WTC11 (cell line): Measurements from ENCODE around the gene FERMT3.

Experiments
- AR ChIP-seq: fragments of 250-450 bp; sonication (Bioruptor Pico); IDR thresholded peaks from 2 replicates; pipeline ENCODE4 v1.9.0; 2021; ENCODE audit warnings: mild to moderate bottlenecking
- ATF2 ChIP-seq: sonication (generic); formaldehyde crosslinking; IDR thresholded peaks from 2 replicates; pipeline ENCODE4 v1.8.1; 2022; ENCODE audit warnings: low read depth, missing genetic modification reagents, borderline replicate concordance
- ATF6 ChIP-seq: sonication (generic); formaldehyde crosslinking; IDR thresholded peaks from 2 replicates; pipeline ENCODE4 v1.8.1; 2023; ENCODE audit warnings: mild to moderate bottlenecking, missing genetic modification reagents
- CTCF ChIP-seq: fragments of 200-600 bp; IDR thresholded peaks from 2 replicates; pipeline ENCODE4 v1.8.0; 2022; ENCODE audit warnings: antibody characterized with exemption
- FOXP4 ChIP-seq: sonication (generic); formaldehyde crosslinking; IDR thresholded peaks from 2 replicates; pipeline ENCODE4 v1.8.0; 2022; ENCODE audit warnings: mild to moderate bottlenecking, missing genetic modification reagents
- ZNF396 ChIP-seq: fragments of 250-450 bp; sonication (Bioruptor Pico); IDR thresholded peaks from 2 replicates; pipeline ENCODE4 v1.8.0; 2021; ENCODE audit warnings: mild to moderate bottlenecking, moderate library complexity, borderline replicate concordance

- TF ChIP-seq CTCF (no peak), ATF6 (CRISPR knock-in tag) (no peak), AR (no peak), ATF2 (no peak), ZNF396 (CRISPR knock-in tag) (no peak), FOXP4 (CRISPR knock-in tag) (no peak)
Observed at GRCh38 chr11:64237484-64237951, 31.0 kb downstream of the FERMT3 start.
